Breast epithelium (tissue), 3 donors: ENCODE measurements around the gene PRKD2.

Experiments used
- CTCF ChIP-seq, 3 donors: fragments of 450-650 bp; IDR thresholded peaks; one replicate each; pipeline ENCODE4 v1.5.1; 2016 to 2017; ENCODE audit warnings: antibody characterized with exemption in 3 of 3, mild to moderate bottlenecking in 3 of 3, moderate library complexity in 3 of 3
- POLR2A ChIP-seq: fragments of 450-650 bp; IDR thresholded peaks from one replicate; pipeline ENCODE4 v1.6.1; 2016; ENCODE audit warnings: antibody characterized with exemption, mild to moderate bottlenecking, moderate library complexity
- POLR2AphosphoS5 ChIP-seq, 3 donors: sonication (generic); formaldehyde crosslinking; IDR thresholded peaks; one replicate each; pipeline ENCODE4 v1.6.1; 2017; ENCODE audit warnings: antibody characterized with exemption in 3 of 3

- TF ChIP-seq CTCF (IDR thresholded peaks at IDR 0.05) (no peak), POLR2A (no peak), POLR2AphosphoS5 (IDR thresholded peaks at IDR 0.05) (no peak)
These were observed 5.6 kb upstream of the PRKD2 start for GRCh38 chr19:46722421-46723022.
